NCI-H446 (cell line): ENCODE measurements around the gene C1orf226.

Experiments used
- DNase-seq, 2 experiments: peaks; one replicate each; lab custom pipeline; 2025; lab: John Stamatoyannopoulos, UW

Gene C1orf226

GRCh38 chr1:162365284-162366020 lies 16.1 kb upstream of the C1orf226 start:
- no peak for DNase-seq

- DNase-seq, result no peak
Observed at GRCh38 chr1:162366149-162366548, 15.4 kb upstream of the C1orf226 start.

GRCh38 chr1:162366671-162367070 lies 14.9 kb upstream of the C1orf226 start:
- no peak for DNase-seq

- no peak for DNase-seq
Observed at GRCh38 chr1:162367073-162367472, 14.5 kb upstream of the C1orf226 start.

GRCh38 chr1:162367772-162368171 lies 13.8 kb upstream of the C1orf226 start:
- no peak for DNase-seq

- DNase-seq, result no peak
Observed at GRCh38 chr1:162368451-162368850, 13.1 kb upstream of the C1orf226 start.

GRCh38 chr1:162369571-162369970 lies 12.0 kb upstream of the C1orf226 start:
- DNase-seq, result no peak

GRCh38 chr1:162370161-162370560 lies 11.4 kb upstream of the C1orf226 start:
- no peak for DNase-seq

GRCh38 chr1:162370721-162371120 lies 10.8 kb upstream of the C1orf226 start:
- no peak for DNase-seq

GRCh38 chr1:162371611-162372010 lies 9.9 kb upstream of the C1orf226 start:
- DNase-seq, result no peak

GRCh38 chr1:162372159-162373071 lies 9.1 kb upstream of the C1orf226 start:
- DNase-seq, result no peak

- no peak for DNase-seq
Observed at GRCh38 chr1:162373072-162373427, 8.5 kb upstream of the C1orf226 start.

- no peak for DNase-seq
Observed at GRCh38 chr1:162373541-162374260, 7.8 kb upstream of the C1orf226 start.

GRCh38 chr1:162374406-162374805 lies 7.1 kb upstream of the C1orf226 start:
- DNase-seq, result no peak

GRCh38 chr1:162375463-162375862 lies 6.1 kb upstream of the C1orf226 start:
- DNase-seq, result no peak

GRCh38 chr1:162376691-162377090 lies 4.8 kb upstream of the C1orf226 start, which contains the start of gene SPATA46:
SPATA46 (minus strand) TSS chr1:162376854; CDS start chr1:162376790, 64 bp downstream.
- DNase-seq, result no peak

- DNase-seq, result no peak
Observed at GRCh38 chr1:162380061-162380846, 1.3 kb upstream of the C1orf226 start.

- no peak for DNase-seq
Observed at GRCh38 chr1:162381941-162382750, 618 bp downstream of the C1orf226 start.

GRCh38 chr1:162383091-162383490 lies 1.6 kb downstream of the C1orf226 start:
- DNase-seq, result no peak

GRCh38 chr1:162383516-162383915 lies 2.0 kb downstream of the C1orf226 start:
- DNase-seq, result no peak

GRCh38 chr1:162384116-162384515 lies 2.6 kb downstream of the C1orf226 start:
- no peak for DNase-seq
